Trophoblast cell (in vitro differentiated cells and primary cell): Measurements from ENCODE around the gene EHMT1.
"Not testable (repeated sequence)": the region's sequence is repeated elsewhere in the genome, so short reads cannot be mapped to it uniquely, and the experiment has no call there.

ENCODE experiments used
- DNase-seq, 2 donors: peaks; one replicate each; pipeline ENCODE4 v3.0.0-alpha.2; 2016
- H2AFZ ChIP-seq: 2 replicates; pipeline ENCODE4 v1.6.1; 2013; ENCODE audit warnings: low read length, moderate library complexity, mild to moderate bottlenecking; ENCODE audit not compliant: insufficient read depth, poor library complexity
- H2AK5ac ChIP-seq: 2 replicates; pipeline ENCODE4 v1.6.1; 2013; ENCODE audit warnings: mild to moderate bottlenecking, low read length
- H2BK120ac ChIP-seq: 2 replicates; pipeline ENCODE4 v1.6.1; 2013; ENCODE audit warnings: low read length, mild to moderate bottlenecking, moderate library complexity; ENCODE audit not compliant: insufficient read depth, poor library complexity
- H2BK12ac ChIP-seq: 2 replicates; pipeline ENCODE4 v1.6.1; 2013; ENCODE audit warnings: mild to moderate bottlenecking, low read length, moderate library complexity
- H2BK5ac ChIP-seq: 2 replicates; pipeline ENCODE4 v1.6.1; 2013; ENCODE audit warnings: low read length, low read depth, moderate library complexity, mild to moderate bottlenecking; ENCODE audit not compliant: poor library complexity
- H3K14ac ChIP-seq: 2 replicates; pipeline ENCODE4 v1.6.1; 2013; ENCODE audit warnings: mild to moderate bottlenecking, low read length
- H3K18ac ChIP-seq: 2 replicates; pipeline ENCODE4 v1.6.1; 2013; ENCODE audit warnings: mild to moderate bottlenecking, low read length
- H3K23ac ChIP-seq: 2 replicates; pipeline ENCODE4 v1.6.1; 2013; ENCODE audit warnings: low read length
- H3K27ac ChIP-seq: 2 replicates; pipeline ENCODE4 v1.5.1; 2013; ENCODE audit warnings: low read depth, mild to moderate bottlenecking, inconsistent platforms, low read length, moderate library complexity
- H3K27me3 ChIP-seq: 2 replicates; pipeline ENCODE4 v1.6.1; 2013; ENCODE audit warnings: inconsistent platforms, mild to moderate bottlenecking, low read length, moderate library complexity; ENCODE audit not compliant: insufficient read depth
- H3K36me3 ChIP-seq, 2 experiments: 1 replicate in 1 of 2; 2 replicates in 1 of 2; pipeline ENCODE4 v1.6.1; 2013; ENCODE audit warnings: low read length in 2 of 2, mild to moderate bottlenecking in 2 of 2, moderate library complexity in 1 of 2; ENCODE audit not compliant: insufficient read depth in 2 of 2, control insufficient read depth in 1 of 2
- H3K4ac ChIP-seq: 2 replicates; pipeline ENCODE4 v1.6.1; 2013; ENCODE audit warnings: low read depth, mild to moderate bottlenecking, low read length, moderate library complexity
- H3K4me1 ChIP-seq, 2 experiments: 1 replicate in 1 of 2; 2 replicates in 1 of 2; pipeline ENCODE4 v1.6.1; 2013; ENCODE audit warnings: low read length in 2 of 2, mild to moderate bottlenecking in 2 of 2, moderate library complexity in 1 of 2; ENCODE audit not compliant: insufficient read depth in 2 of 2, control insufficient read depth in 1 of 2
- H3K4me2 ChIP-seq: 2 replicates; pipeline ENCODE4 v1.6.1; 2013; ENCODE audit warnings: inconsistent platforms, mild to moderate bottlenecking, low read length, moderate library complexity
- H3K4me3 ChIP-seq: 2 replicates; pipeline ENCODE4 v1.5.1; 2013; ENCODE audit warnings: mild to moderate bottlenecking, low read depth, low read length, inconsistent platforms
- H3K79me1 ChIP-seq: one replicate; pipeline ENCODE4 v1.6.1; 2013; ENCODE audit warnings: low read length
- H3K79me2 ChIP-seq: 2 replicates; pipeline ENCODE4 v1.6.1; 2013; ENCODE audit warnings: low read length, mild to moderate bottlenecking; ENCODE audit not compliant: control insufficient read depth, insufficient read depth, poor library complexity
- H3K9ac ChIP-seq: 2 replicates; pipeline ENCODE4 v1.6.1; 2013; ENCODE audit warnings: mild to moderate bottlenecking, low read length
- H3K9me3 ChIP-seq: 2 replicates; pipeline ENCODE4 v1.6.1; 2013; ENCODE audit warnings: low read depth, mild to moderate bottlenecking, control low read depth, inconsistent platforms, low read length; ENCODE audit not compliant: insufficient read depth
- H4K12ac ChIP-seq: 2 replicates; pipeline ENCODE4 v1.6.1; 2013; ENCODE audit warnings: low read depth, mild to moderate bottlenecking, low read length, moderate library complexity
- H4K8ac ChIP-seq: 2 replicates; pipeline ENCODE4 v1.6.1; 2013; ENCODE audit warnings: low read depth, mild to moderate bottlenecking, low read length, moderate library complexity
- H4K91ac ChIP-seq: one replicate; pipeline ENCODE4 v1.6.1; 2013; ENCODE audit warnings: low read depth, mild to moderate bottlenecking, low read length, moderate library complexity
- WGBS: extraction: QIAGEN DNeasy Blood & Tissue Kit; methylation state at CpG from one replicate; pipeline ENCODE4 v1.1.7; 2013; ENCODE audit warnings: missing lambda C conversion rate; ENCODE audit not compliant: insufficient read length, insufficient coverage; ENCODE audit errors: extremely low coverage; 5-methylcytosine and 5-hydroxymethylcytosine counted together

The EHMT1 gene

DNA sequence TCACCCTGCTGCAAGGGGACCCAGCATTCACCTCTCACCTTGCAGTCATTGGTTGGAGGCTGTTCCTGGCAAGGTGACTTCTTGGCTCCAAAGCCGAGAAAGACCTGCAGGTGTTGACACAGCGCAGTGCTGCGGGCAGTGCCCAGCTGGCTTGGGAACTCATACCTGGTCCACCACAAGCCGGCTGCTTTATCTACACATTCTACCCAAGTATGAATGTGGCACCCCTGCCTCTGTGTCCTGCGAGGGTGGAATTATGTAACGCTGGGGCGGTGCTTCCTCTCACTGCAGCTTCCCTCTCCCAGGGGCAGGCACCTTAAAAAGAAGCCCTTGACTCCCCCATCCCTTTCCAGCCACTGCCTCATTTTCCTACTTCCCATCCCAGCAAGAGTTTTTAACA, 26.0 kb upstream of the EHMT1 start:
- Histone ChIP-seq H2AFZ (no peak overlapping the region), H4K91ac (no peak overlapping the region), H2BK5ac (no peak overlapping the region), H3K79me2 (peaks cover 9% of the 10 kb centered on the region), H3K23ac (no peak overlapping the region), H3K36me3 (peaks cover 11 to 13% of the 10 kb centered on the region in 2 experiments), H3K4me3 (no peak overlapping the region), H3K79me1 (peaks cover 6% of the 10 kb centered on the region), H3K18ac (no peak overlapping the region), H3K27ac (no peak overlapping the region), H2BK12ac (no peak overlapping the region), H3K4me1 (peaks cover 4 to 13% of the 10 kb centered on the region in 2 experiments), H4K12ac (no peak overlapping the region), H3K14ac (no peak overlapping the region), H4K8ac (no peak overlapping the region), H3K4me2 (no peak overlapping the region), H2AK5ac (no peak overlapping the region), H3K4ac (no peak overlapping the region), H3K9me3 (no peaks in the 10 kb centered on the region), H3K27me3 (no peaks in the 10 kb centered on the region), H2BK120ac (no peak overlapping the region), H3K9ac (no peak overlapping the region)
- no CpG with 5 or more reads among the region's 7 CpGs for WGBS
- no peak for DNase-seq

DNA sequence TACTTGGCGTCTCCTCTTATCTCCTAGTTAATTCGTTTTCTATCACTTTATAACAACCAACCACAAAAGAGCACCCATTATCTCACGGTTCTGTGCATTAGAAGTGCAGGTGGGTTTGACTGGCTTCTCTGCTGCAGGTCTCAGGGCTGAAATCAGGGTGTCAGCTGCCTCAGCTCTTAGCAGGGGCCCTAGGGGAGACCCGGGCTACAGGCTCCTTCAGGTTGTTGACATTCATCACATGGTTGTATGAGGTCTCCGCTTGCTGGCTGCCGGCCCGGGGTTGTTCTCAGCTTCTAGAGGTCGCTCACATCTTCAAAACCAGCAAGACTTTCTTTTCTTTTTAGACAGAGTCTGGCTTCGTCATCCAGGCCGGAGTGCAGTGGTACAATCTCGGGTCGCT, 25.6 kb upstream of the EHMT1 start:
- 100% methylated on average over 2 of the region's 12 CpGs for WGBS
- no peak overlapping the region for H2BK12ac ChIP-seq

DNA sequence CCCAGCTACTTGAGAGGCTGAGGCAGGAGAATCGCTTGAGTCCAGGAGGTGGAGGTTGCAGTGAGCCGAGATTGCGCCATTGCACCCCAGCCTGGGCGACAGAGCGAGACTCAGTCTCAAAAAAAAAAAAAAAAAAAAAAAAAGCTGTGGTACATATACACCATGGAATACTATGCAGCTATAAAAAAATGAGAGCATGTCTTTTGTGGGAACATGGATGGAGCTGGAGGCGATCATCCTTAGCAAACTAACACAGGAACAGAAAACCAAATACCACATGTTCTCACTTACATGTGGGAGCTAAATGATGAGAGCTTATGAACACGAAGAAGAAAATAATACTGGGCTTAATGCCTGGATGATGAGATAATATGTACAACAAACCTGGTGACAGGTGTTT, 22.2 kb upstream of the EHMT1 start:
- not testable (repeated sequence) for H2BK5ac ChIP-seq, H2BK12ac ChIP-seq, H2AFZ ChIP-seq, H3K27ac ChIP-seq, H4K91ac ChIP-seq, H3K36me3 ChIP-seq, H3K4me3 ChIP-seq, H3K79me1 ChIP-seq, H4K8ac ChIP-seq, H3K27me3 ChIP-seq, DNase-seq, H2AK5ac ChIP-seq, H3K23ac ChIP-seq, H2BK120ac ChIP-seq, H4K12ac ChIP-seq, H3K4ac ChIP-seq, H3K79me2 ChIP-seq, H3K9me3 ChIP-seq, H3K4me1 ChIP-seq, H3K18ac ChIP-seq, H3K9ac ChIP-seq, H3K14ac ChIP-seq, H3K4me2 ChIP-seq
- no CpG with 5 or more reads among the region's 7 CpGs for WGBS

More for the DNA sequence above, 25.6 kb upstream of the EHMT1 start:
- no peak overlapping the region for H3K4me2 ChIP-seq
- no peak overlapping the region for H4K8ac ChIP-seq
- H4K91ac ChIP-seq: no peak overlapping the region
- H3K36me3 ChIP-seq: peaks cover 7 to 9% of the 10 kb centered on the region in 2 experiments
- H3K79me2 ChIP-seq: peaks cover 9% of the 10 kb centered on the region
- H3K27me3 ChIP-seq: no peaks in the 10 kb centered on the region
- no peak overlapping the region for H3K9ac ChIP-seq
- no peaks in the 10 kb centered on the region for H3K9me3 ChIP-seq
- H2BK120ac ChIP-seq: no peak overlapping the region
- peaks cover 6% of the 10 kb centered on the region for H3K79me1 ChIP-seq
- no peak overlapping the region for H3K18ac ChIP-seq
- H3K14ac ChIP-seq: no peak overlapping the region
- no peak overlapping the region for H3K23ac ChIP-seq
- no peak overlapping the region for H3K4me3 ChIP-seq
- H3K4me1 ChIP-seq: peaks cover 4 to 13% of the 10 kb centered on the region in 2 experiments
- no peak overlapping the region for H4K12ac ChIP-seq
- no peak for DNase-seq
- no peak overlapping the region for H2AFZ ChIP-seq
- H2BK5ac ChIP-seq: no peak overlapping the region
- H3K4ac ChIP-seq: no peak overlapping the region
- no peak overlapping the region for H3K27ac ChIP-seq
- no peak overlapping the region for H2AK5ac ChIP-seq

DNA sequence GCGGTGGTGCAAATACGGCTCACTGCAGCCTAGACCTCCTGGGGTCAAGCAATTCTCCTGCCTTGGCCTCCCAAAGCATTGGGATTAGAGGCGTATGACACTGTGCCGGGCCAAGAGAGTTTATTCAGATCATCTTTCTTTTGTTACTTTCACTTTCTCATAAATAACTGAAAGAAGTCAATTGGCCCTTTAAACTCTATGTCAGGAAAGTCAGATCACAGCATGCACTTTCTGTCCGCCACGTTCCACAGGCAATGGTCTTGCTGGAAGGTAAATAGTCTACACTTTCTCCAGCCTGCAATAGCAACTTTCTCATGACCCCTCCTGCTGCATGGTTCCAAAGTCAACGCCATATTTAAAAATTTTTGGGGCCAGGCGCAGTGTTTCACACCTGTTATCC, 19.9 kb upstream of the EHMT1 start:
- Histone ChIP-seq H3K36me3 (no peaks in the 10 kb centered on the region), H4K91ac (no peak overlapping the region), H3K4me2 (no peak overlapping the region), H2AK5ac (no peak overlapping the region), H4K8ac (no peak overlapping the region), H2AFZ (no peak overlapping the region), H3K4me3 (no peak overlapping the region), H3K14ac (no peak overlapping the region), H3K4me1 (no peaks in the 10 kb centered on the region), H3K9ac (no peak overlapping the region), H3K79me2 (no peaks in the 10 kb centered on the region), H3K27ac (no peak overlapping the region), H2BK120ac (no peak overlapping the region), H3K79me1 (no peaks in the 10 kb centered on the region), H2BK5ac (no peak overlapping the region), H3K9me3 (no peaks in the 10 kb centered on the region), H3K4ac (no peak overlapping the region), H4K12ac (no peak overlapping the region), H3K27me3 (no peaks in the 10 kb centered on the region), H2BK12ac (no peak overlapping the region), H3K23ac (no peak overlapping the region), H3K18ac (no peak overlapping the region)
- no CpG with 5 or more reads among the region's 8 CpGs for WGBS
- DNase-seq: no peak
